ENCODE measurements around the gene TFR2. TPM values are rescaled to one million over a fixed set of nuclear protein-coding genes. Genes with fewer than 3 reads are reported as not detected.

Gene TFR2
- total and polyA plus RNA-seq, 2 of the 13 experiments (the other 11 are each of a cell fraction or from before 2014, with no cell fraction given), result 36.9 to 64.2 TPM

GRCh38 chr7:100630066-100630465, 11.3 kb downstream of the TFR2 start:
- over 99% methylated on average over 4 of the region's 4 CpGs for WGBS (ENCODE audit: low lambda C conversion rate)
- no peak for ATAC-seq
- CTCF ChIA-PET (ENCODE audit: low intra/inter-chr PET ratio, low total read pairs), result interaction anchor here (1.5 kb wide), 1 partner anchor 61 kb away, joined by 8 read pairs; no protein-coding TSS in a partner anchor

More at GRCh38 chr7:100630066-100630465, 11.3 kb downstream of the TFR2 start:
- H4K20me1 ChIP-seq (ENCODE audit: insufficient read depth, low read length), result peaks cover 6% of the 10 kb centered on the region; the same call in 1 of the 2 replicates
- intact Hi-C loops (cut with micrococcal nuclease; ENCODE audit: unreplicated experiment) (no loop called here), in situ Hi-C loops (cut with HindIII; ENCODE audit: extremely low pct_ligation_motif_present, low pct_unique_long_range_greater_than_20kb) (no loop called here)
- no peak overlapping the region for H2AFZ ChIP-seq (ENCODE audit: low read length)
- no peaks in the 10 kb centered on the region for H3K9me3 ChIP-seq (ENCODE audit: low read length)
- TF ChIP-seq GATAD1 (CRISPR knock-in tag; IDR thresholded peaks at IDR 0.05) (no peak), HOXA3 (CRISPR knock-in tag; IDR thresholded peaks at IDR 0.05) (no peak), KDM1A (CRISPR knock-in tag; IDR thresholded peaks at IDR 0.05) (no peak), ZNF691 (CRISPR knock-in tag; IDR thresholded peaks at IDR 0.05; ENCODE audit: borderline replicate concordance, low read depth) (no peak), ZNF563 (CRISPR knock-in tag; IDR thresholded peaks at IDR 0.05) (no peak), ARID5B (CRISPR knock-in tag; IDR thresholded peaks at IDR 0.05) (no peak), NONO (IDR thresholded peaks at IDR 0.05) (no peak), NONO (CRISPR knock-in tag; conservative IDR thresholded peaks at IDR 0.05) (no peak), ZNF350 (CRISPR knock-in tag; IDR thresholded peaks at IDR 0.05; ENCODE audit: borderline replicate concordance, low read depth) (no peak), ZNF652 (CRISPR knock-in tag; IDR thresholded peaks at IDR 0.05; ENCODE audit: borderline replicate concordance, low read depth) (no peak), KLF16 (CRISPR knock-in tag; IDR thresholded peaks at IDR 0.05) (no peak), SPEN (CRISPR knock-in tag; IDR thresholded peaks at IDR 0.05; ENCODE audit: low read depth) (no peak), EHMT2 (IDR thresholded peaks at IDR 0.05; ENCODE audit: borderline replicate concordance, low read depth, low read length) (no peak), CTCF (CRISPR knock-in tag; IDR thresholded peaks at IDR 0.05) (no peak), TP53 (CRISPR knock-in tag; conservative IDR thresholded peaks at IDR 0.05) (no peak)
- H3K4me3 ChIP-seq (replicated peaks in 1 of 3; ENCODE audit: insufficient read depth in 1 of 3, low read depth in 2 of 3, low read length in 3 of 3), result no peak overlapping the region
- H3K79me2 ChIP-seq (ENCODE audit: insufficient read depth, low read length), result peaks cover 2% of the 10 kb centered on the region
- BruUV-seq (replicated peaks), result no TSS peak
- H3K4me2 ChIP-seq (ENCODE audit: low read depth, low read length), result no peak overlapping the region
- no peak overlapping the region for H3K9ac ChIP-seq (ENCODE audit: insufficient read depth, low read depth, low read length)
- FAIRE-seq (no peak), DNase-seq (ENCODE audit: low spot score) (no peak)
- POLR2A ChIA-PET, result interaction anchor here (1.9 kb wide), 1 partner anchor 44 kb away, joined by 6 read pairs; the partner anchor contains the start of genes FBXO24 and LRCH4
- H3K27ac ChIP-seq (ENCODE audit: extremely low read length, insufficient read depth, low read length), result no peak overlapping the region
- H3K27me3 ChIP-seq (ENCODE audit: control insufficient read depth in 1 of 2, insufficient read depth in 2 of 2, low read length in 2 of 2), result no peaks in the 10 kb centered on the region
- no peaks in the 10 kb centered on the region for H3K4me1 ChIP-seq (ENCODE audit: insufficient read depth, low read length)
- H3K36me3 ChIP-seq (replicated peaks in 1 of 2; ENCODE audit: control insufficient read depth in 1 of 2, insufficient read depth in 2 of 2, low read length in 2 of 2), result peaks cover 4 to 35% of the 10 kb centered on the region in 2 experiments; a peak in 4 of 5 replicates
